ENCODE results near the gene FAM240A. TPM values are rescaled to one million over a fixed set of nuclear protein-coding genes. Genes with fewer than 3 reads are reported as not detected.
A peak's percentile ranks its signal among the peaks of the same experiment; 100 is the strongest.
"Not testable (repeated sequence)": the region's sequence is repeated elsewhere in the genome, so short reads cannot be mapped to it uniquely, and the experiment has no call there.

The FAM240A gene
- total RNA-seq, 2 donors from 2014 or later = not detected

DNA sequence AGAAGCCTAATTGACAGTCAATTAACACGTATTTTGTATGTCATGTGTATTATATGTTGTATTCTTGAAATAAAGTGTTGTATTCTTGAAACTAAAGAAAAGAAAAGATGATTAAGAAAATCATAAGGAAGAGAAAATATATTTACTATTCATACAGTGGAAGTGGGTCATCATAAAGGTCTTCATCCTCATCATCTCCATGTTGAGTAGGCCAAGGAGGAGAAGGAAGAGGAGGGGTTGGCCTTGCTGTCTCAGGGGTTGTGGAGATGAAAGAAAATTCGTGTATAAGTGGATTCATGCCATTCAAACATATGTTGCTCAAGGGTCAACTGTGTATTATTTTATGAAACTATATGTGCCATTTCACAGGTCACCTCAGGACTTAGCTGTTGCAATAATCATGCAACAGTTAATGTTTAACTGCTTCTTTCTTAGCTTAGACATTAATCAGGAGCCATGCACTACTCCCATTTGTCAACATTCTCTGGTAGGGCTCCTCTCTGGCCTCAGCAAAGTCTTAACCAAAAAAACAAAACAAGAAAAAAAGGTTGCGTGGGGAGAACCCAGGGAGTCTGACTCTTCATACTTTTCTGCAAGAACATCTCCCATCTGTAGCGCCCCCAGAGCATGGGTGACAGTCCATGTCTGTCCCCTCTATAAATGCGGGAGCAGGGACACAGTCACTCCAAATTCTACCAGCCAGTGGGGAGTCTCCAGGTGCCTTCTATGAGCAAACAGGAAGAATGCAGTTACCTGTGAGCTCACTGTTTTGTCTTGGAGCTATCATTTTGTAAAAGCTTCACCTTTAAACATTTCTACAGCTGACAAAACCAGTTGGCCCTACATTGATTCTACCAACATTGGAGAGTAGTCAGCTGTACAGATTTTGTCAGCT lies 26.3 kb upstream of the FAM240A start:
- intact Hi-C loops (cut with DNase I) = no loop called here
- ATAC-seq (no peak), DNase-seq (no peak)

DNA sequence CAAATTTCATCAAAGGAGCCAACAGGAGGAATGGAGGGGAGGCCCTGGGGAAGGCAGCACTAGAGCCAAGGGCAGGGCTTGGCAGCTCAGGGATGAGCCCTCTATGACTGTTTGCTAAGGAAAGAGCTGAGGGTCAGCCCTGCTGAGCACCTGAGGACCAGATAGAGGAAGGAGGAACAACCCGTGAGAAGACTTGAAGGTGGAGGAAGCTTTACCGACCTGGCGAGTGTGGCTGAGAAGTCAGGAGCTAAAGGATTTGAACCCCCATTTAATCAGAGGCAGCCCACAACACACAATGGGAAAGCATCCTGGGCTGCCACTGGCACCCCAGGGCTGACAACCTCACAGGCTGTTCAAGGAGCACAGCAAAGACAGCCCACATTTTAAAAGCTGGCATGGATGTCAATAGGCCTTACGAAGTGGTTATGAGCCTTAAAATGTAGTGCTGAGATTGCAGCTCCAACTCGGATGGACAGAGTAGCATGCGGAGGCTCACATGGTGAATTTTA lies 25.5 kb upstream of the FAM240A start:
- DNase-seq (no peak), ATAC-seq (no peak)
- intact Hi-C loops (cut with DNase I) = no loop called here

DNA sequence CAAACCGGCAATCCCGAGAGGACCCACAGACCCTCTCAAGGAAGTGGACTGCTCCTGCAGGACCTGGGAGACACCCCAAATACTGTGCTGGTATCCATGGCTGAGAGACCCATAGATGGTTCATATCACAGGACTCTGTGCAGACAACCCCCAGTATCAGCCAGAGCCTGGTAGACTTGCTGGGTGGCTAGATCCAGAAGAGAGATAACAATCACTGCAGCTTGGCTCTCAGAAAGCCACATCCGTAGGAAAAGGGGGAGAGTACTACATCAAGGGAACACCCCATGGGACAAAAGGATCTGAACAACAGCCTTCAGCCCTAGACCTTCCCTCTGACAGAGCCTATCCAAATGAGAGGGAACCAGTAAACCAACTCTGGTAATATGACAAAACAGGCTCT lies 25.1 kb upstream of the FAM240A start:
- DNase-seq; ATAC-seq; intact Hi-C loops (cut with DNase I): not testable (repeated sequence)

DNA sequence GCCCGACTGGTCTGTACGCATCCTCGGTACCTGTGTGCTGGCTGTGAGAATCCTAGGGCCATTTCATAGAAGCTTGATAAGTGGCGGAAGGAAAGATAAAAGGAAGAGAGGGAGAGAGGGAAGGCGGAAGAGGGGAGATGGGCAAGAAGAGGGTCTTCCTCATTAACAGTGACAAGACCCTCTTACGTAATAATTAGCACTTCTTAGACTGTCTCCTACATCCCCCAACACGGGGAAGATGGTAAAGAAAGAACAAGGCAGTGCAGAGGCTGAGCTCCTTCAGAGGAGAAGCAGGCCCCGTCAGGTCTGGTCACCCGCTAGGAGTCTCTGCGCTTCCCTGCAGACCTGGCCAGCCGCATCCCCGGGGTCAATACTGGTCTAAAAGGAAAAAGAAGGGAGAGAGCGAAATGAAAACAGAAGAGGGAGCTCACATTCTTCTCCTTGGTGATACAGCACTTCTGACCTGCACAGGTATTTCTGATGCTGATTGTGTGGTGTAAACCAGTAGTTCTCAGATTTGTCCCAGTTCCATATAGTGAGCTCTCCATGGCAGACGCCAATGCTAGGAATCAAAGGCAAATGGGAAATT lies 19.0 kb upstream of the FAM240A start:
- no peak for DNase-seq
- ATAC-seq = no peak
- intact Hi-C loops (cut with DNase I) = no loop called here

DNA sequence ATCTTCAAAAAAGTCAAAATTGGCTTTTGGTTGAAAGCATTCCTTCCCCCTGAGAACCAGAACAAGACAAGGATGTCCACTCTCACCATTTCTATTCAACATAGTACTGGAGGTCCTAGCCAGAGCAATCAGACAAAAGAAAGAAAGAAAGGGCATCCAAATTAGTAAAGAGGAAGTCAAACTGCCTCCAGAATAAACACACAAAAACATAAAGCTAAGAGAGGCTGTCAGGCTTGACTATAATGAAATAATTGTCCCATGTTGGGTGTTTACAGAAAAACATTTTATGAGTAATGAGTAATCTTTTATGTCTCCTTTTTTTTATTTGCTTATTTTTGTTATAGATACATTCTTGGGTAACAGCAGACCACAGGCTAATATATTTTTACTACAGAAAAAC lies 18.3 kb upstream of the FAM240A start:
- ATAC-seq = no peak
- no peak for DNase-seq
- intact Hi-C loops (cut with DNase I) = no loop called here

DNA sequence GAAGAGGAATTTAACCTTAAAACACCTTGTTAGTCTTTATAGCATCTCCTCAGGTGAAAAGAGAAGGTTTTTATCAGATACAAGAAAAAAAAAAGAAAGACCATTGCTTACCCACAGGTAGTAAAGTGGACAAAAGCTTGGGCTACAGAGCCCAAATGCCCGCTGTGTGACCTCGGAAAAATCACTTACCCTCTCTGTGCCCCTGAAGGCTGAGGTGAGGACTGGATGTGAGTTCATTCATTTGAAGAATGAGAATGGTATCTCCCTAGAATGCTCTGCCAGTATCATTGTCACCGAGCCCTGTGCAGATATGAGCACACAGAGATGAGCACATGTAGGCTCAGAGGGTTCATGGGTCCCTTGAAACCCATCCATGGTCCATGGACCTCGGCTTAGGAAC lies 17.6 kb upstream of the FAM240A start:
- no peak for ATAC-seq
- no peak for DNase-seq
- intact Hi-C loops (cut with DNase I) = no loop called here

DNA sequence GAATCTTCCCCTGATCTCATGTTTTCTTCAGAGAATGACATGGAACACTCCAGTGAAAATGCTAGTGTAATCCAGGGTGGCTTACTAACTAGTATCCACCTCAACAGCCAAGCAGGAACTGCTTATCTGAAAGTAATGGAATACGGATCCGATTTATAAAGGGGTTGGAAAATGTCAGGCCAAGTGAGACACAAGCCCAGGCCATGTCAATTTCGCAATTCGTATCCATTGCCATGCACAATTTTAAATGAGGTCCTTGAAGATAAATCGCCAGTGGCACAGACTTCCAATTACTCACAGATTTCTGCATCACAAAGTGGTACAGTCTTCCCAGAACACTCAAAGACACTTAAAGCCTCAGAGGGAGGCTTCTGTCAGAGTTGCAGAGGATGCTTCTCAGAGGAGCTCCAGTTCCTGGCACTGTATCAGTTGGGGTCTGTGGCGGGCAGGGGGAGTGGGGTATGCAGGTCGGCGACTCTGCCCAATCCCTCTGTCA lies 16.5 kb upstream of the FAM240A start:
- DNase-seq = no peak
- no peak for ATAC-seq
- intact Hi-C loops (cut with DNase I) = no loop called here

DNA sequence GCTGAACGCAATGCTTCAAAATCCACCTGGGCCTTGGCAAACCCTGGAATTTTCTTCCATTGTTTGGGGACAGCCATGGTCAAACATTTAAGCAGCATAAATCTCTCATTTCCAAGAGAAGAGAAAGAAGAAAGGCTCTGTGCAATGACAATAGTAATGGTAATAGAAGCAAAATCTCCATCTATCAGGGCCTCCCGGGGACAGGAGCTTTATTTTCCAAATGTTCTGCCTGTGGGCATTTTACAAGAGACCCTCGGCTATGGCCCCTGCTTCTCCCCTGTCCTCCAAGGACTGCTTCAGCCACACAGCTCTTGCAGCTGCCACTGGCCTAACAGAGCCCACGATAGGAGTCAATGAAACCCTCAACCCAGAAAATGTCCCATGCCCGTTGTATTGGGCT lies 12.7 kb upstream of the FAM240A start:
- intact Hi-C loops (cut with DNase I) = no loop called here
- ATAC-seq (no peak), DNase-seq (no peak)

DNA sequence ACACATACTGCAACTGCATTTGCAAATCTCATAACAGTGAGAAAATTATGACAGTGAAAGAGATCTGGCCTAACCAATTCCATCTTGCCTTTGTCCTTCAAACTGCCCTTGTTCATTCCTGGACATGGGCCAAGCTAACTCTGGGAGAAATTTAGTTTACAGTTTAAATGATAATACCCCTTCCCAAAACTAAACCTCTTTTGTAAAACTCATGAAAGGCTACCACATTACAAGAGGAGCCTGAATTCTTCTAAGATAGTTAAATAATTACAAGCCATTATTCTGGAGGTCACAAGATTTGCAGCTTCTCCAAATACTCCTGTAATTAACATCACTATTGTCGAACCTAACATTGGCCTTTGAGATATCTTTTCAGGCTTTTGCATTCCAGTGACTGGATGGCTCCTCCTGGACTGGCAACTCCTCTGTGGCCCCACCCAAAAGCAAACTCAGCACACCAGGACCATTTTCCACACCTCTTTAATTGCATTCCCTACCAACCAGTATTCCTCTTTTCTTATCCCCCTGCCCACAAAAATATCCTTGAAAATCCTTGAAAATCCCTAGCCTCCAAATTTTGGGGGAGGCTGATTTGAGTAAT lies 8.8 kb upstream of the FAM240A start:
- intact Hi-C loops (cut with DNase I) = no loop called here
- no peak for ATAC-seq

DNA sequence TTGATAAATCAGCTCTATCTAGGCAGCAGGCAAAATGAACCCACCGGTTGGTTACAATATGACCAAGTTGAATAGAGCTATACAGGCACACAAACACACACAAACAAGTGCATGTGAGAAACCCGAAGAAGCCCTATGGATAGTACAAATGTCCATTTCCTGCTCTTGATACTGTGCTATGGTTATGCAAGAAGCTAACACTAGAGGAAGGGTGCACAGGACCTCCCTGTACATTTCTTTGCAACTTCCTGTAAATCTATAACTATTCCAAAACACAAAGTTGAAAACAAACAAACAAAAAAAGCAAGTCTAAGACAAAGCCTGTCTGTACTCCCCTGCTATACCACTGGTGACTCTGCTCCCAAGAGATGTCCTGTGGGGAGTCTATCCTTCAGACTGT lies 8.2 kb upstream of the FAM240A start:
- intact Hi-C loops (cut with DNase I) = no loop called here
- DNase-seq (no peak), ATAC-seq (no peak)

More for the DNA sequence above, 8.8 kb upstream of the FAM240A start:
- DNase-seq = no peak

DNA sequence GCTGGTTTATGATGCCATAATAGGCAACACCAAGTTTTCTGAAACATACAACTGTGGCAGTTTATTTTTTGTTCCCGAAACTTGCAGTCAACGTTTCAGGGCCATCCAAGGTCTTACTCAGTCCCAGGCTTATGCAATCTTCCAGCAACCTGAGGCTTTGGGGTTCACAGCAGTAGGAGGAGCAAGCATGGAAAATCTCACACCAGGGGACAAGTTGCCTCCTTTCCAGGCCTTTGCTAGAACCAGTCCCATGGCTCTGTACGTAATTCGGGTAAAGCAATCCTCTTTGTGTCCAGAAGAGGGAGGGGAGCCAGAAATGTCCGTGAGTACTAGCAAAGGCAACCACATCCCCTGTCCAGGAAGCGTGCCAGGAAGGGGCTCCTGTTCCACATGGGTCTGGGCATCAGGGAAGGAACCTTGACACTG lies 4.7 kb upstream of the FAM240A start:
- intact Hi-C loops (cut with DNase I) = no loop called here
- DNase-seq (no peak), ATAC-seq (peak in 1 of 2 donors; percentile 54)

DNA sequence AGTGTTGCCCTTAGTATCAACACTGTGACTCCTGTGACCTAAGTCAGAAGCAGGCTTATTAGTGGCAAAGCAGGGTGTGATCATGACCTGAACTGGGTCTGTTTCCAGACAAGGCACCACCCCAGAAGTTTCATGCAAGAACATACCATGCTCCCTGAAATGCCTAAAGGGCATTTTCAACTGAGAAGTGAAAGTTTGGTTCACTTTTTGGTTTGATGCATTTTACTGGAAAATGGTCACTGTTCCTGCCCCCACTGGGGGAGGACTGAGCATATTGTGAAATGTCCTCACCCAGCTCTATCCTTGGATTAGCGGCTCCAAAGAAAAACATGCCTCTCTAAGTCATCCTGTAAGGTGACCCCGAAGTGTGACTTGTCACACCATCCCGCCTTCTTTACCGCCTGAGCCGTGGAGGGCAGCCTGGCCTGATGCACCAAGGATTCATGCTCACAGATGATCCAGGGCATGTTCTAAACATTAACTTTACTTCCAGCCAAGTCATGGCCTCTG lies 3.1 kb upstream of the FAM240A start:
- DNase-seq (no peak), ATAC-seq (no peak)
- intact Hi-C loops (cut with DNase I) = no loop called here

DNA sequence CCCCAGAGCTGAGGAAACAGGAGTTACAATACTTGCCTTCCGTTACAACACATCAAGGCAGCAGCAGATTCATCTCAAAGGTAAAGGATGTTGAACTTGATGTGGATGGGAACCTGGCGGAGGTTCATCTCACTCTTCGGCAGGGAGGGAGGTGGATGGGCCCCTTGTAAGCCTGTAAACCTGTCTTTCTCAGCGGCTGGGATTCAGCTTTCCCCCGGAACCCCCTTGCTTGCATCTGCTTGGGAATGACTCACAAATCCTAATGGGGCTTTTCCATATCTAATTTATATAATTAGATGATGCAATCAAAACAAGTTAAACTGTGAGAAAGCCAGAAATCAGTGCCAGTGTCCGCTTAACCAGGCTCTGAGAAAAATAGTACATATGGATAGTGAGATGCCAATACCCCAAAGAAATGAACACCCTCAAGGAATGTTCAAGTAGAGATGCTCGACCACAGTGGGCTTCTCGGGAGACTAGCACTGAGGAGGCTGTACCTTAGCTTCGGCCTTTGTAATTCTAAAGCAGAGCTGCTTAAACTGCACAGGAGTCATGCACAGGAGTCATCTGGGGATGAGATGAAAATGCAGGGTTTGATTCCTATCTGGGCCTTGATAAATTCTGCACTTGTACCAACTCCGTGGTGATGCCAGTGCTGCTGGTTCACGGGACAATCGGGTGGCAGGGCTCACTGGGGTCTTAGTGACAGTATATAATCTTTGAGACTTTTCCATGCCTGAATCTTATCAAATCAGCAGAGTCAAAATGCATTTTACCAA lies 2.2 kb upstream of the FAM240A start:
- DNase-seq = no peak
- no peak for ATAC-seq
- intact Hi-C loops (cut with DNase I) = no loop called here

DNA sequence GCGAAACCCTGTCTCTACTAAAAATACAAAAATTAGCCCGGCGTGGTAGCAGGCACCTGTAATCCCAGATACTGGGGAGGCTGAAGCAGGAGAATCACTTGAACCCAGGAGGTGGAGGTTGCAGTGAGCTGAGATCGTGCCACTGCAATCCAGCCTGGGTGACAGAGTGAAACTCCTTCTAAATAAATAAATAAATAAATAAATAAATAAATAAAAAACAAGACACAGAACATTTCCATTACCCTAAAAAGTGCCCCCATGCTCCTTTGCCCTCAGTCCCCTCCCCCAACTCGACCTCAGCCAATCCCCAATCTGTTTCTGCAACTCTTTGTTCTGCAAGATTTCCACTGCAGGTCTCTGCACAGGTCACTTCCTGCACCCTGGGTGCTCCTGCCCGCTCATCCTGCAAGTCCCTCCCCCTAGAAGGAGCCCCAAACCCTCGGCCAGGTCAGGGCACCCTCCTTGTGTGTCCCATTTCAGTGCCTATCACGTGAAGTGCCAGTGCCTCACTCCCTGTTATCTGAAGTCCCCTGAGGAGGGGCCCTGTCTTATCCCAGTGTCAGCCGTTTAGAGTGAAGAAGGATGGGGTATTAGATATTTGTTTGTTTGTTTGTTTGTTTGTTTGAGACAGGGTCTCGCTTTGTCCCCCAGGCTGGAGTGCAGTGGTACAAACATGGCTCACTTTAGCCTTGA lies 1.1 kb downstream of the FAM240A start:
- no peak for ATAC-seq
- DNase-seq = no peak
- intact Hi-C loops (cut with DNase I) = no loop called here

DNA sequence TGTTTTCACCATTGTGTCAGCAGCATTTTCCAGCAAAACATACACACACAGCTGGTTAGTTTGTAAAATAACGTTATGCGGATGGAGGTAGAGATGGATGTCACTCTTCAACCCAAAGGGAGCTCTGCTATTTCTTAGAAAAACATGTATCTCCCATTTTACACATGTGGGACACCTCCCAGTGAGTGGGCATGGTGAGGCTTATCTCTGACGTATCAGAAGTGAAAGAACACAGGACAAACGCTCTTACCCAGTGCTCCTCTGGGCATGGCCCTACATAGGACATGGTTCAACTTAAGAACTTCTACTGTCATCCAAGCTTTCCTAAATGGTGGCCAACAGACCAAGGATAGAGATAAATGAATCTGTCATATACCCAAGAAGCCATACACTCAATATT lies 2.1 kb downstream of the FAM240A start:
- intact Hi-C loops (cut with DNase I) = no loop called here
- no peak for ATAC-seq

DNA sequence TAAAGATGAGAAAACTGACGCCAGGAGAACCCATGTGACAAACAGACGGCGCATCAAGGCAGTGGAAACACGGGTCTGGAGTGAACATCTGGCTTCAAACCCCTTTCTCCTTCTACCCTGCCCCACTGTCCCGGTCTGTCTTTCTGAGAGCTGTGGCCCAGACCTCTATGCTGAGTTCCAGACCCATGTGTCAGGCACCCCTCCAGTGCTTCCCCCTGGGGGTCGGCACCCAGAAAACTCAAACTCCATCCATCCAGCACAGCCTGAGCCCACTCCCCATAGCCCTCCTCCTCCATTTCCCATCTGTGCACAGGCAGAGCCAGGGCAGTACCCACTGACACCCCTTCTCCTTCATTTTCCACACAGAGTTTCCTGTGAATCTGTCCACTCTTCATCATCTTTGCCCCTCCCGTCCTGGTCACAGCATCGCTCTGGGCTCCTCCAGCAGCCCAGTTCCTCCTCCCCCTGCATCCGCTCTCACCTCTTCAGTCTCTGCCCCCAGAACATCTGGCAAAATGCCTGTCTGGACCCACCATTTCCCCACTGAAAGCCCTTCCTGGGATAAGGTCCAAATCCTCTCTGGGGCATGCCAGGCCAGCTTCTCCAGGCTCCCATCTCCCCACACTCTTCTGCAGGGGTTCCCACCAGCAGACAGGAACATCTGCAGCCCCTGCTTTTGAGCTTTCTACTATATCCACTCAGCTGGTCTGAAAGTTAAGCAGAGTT lies 2.9 kb downstream of the FAM240A start:
- intact Hi-C loops (cut with DNase I) = no loop called here
- DNase-seq (no peak), ATAC-seq (no peak)

More for the DNA sequence above, 2.1 kb downstream of the FAM240A start:
- DNase-seq = no peak

DNA sequence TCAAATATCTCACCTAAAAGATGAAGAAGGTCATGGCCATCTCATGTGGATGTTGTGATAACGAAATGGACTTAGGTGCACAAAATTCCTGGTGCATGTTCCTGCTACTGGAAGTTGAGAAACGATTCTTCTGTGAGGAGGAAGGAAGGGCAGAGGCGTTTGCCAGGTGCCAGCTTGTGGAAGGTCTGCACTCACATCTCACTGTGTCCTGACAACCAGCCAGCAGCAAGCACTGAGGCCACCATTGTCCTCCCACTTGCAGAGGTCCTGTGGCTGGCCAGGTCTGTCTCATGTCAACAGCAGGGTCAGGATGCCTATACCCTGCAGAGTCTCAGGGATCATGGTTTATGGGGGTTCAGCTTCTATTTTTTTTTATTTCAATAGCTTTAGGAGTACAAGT lies 3.7 kb downstream of the FAM240A start:
- DNase-seq = no peak
- intact Hi-C loops (cut with DNase I) = no loop called here
- ATAC-seq = no peak

DNA sequence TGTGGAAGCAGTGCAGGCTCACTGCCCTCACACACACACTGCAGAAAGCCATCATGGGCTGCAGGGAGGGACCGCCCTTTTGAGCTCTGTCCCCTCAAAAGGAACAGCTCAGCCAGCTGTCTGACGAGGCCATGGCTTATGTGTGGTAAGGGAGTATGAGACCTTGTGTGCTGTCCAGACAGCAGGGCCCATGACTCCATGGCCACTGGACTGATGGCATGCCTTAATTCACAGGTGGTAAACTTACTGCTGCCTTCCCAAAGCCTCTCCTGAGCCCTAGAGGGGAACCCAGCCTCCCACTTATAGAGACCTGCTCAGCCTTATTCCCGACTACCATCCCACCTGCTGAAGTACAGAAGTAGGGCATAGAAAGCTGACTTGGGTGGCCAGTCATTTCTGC lies 5.6 kb downstream of the FAM240A start:
- intact Hi-C loops (cut with DNase I) = no loop called here
- no peak for DNase-seq
- no peak for ATAC-seq

All from left cardiac atrium (tissue), 4 donors.